EH (cell line): Measurements from ENCODE around the gene SDK1.
A peak's percentile ranks its signal among the peaks of the same experiment; 100 is the strongest.

Source experiments
- DNase-seq: peaks from one replicate; pipeline ENCODE4 v3.0.0-alpha.2; 2015; ENCODE audit warnings: low read depth

SDK1 gene

GRCh38 chr7:3338161-3338560 is 37.1 kb downstream of the SDK1 start:
- no peak for DNase-seq

DNA sequence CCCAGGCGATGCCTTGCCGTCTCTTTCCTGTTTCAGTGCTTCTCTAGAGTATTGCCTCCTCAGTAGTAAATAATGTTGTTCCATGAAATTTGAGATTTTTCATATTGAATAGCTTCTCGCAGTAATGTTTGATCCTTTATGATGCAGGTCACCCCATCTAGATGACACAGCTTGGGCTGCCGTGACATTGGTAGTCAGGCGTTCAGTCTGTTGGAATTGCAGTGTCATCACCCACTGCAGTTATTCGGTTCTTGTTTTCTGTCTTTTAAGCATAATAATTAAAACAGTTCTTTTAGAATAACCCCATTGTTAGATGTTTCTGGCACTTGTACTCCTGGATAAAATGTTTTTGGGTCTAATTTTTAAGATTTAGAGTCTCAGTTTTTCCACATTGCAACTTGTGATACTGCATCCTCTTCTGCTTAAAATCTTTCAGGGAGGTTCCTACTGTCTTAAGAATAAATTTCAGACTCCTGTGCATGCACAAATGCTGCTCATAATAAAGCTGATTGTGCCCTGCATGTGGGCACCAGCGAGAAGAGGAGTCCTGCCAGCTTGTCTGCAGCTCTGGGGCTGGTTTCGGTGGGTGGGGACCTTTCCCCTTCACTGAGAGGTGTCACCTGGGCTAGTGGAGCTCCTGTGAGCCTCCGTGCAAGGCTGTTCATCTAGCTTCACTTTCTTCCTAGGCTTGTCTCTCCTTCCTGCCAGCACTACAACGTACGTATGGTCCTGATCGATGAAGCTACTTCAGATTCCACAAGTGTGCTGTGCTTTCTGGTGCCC is 44.8 kb downstream of the SDK1 start:
- DNase-seq, result no peak

- DNase-seq, result no peak
These were observed 48.1 kb downstream of the SDK1 start for GRCh38 chr7:3349126-3349525.

- DNase-seq, result no peak
These were observed 55.1 kb downstream of the SDK1 start for GRCh38 chr7:3356173-3356572.

GRCh38 chr7:3358991-3359390 is 57.9 kb downstream of the SDK1 start:
- no peak for DNase-seq

DNA sequence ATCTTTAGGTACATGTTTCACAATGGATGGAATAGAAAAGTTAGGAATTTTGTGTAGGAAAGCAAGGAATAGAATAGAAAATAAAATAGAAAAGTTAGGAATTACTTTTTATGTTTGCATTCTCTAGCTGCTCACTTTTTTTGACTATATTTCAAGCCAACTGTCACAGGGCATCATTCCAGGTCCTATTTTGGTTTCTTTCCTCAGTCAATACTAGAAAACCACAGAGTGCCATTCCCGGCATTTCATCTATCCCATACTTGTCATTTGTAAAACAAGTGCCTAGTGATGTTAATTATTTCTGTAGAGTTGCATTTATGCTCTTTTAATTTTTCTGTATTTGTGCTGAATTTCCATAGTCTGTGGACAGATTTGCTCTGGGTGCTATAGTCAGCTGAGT is 66.2 kb downstream of the SDK1 start:
- no peak for DNase-seq

- no peak for DNase-seq
These were observed 69.2 kb downstream of the SDK1 start for GRCh38 chr7:3370068-3370830.

DNA sequence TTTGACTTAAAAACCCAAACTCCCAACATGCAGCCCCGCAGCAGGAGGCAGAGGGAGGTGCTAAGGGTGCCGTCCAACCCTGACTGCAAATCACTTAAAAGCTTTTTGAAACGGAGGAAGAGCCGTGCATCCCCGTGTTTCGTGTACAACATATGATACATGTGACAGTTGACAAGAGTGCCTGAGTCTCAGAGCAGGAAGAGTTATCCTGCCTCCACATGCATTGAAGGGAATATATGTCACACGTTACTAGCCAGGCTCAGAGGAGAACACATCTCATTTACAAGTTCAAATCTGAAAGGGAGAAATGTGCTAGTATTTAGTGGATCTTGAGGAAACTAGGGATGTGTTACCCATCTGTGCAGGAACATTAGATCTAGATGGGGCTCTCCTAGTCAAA is 69.9 kb downstream of the SDK1 start:
- no peak for DNase-seq

DNA sequence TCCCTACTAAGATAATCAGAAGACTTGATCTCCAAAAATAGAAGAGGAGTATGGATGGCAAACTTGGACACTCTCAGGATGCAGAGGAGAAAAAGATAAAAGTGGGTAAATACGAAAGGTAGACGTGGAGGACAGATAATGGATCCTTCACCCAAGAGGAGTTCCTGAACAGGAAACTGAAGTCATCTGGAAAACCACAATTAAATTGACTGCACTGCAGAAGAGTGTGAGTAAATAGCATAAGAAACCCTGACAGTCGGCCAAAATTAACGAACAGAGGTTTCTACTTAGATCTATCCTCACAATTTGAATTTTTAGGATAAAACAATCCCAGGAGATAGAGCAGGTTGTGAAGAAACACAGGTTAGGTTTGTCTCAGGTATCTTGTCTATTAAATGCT is 70.5 kb downstream of the SDK1 start:
- DNase-seq, result no peak

- no peak for DNase-seq
These were observed 73.2 kb downstream of the SDK1 start for GRCh38 chr7:3374239-3374638.

GRCh38 chr7:3378390-3379150 is 77.5 kb downstream of the SDK1 start:
- no peak for DNase-seq

DNA sequence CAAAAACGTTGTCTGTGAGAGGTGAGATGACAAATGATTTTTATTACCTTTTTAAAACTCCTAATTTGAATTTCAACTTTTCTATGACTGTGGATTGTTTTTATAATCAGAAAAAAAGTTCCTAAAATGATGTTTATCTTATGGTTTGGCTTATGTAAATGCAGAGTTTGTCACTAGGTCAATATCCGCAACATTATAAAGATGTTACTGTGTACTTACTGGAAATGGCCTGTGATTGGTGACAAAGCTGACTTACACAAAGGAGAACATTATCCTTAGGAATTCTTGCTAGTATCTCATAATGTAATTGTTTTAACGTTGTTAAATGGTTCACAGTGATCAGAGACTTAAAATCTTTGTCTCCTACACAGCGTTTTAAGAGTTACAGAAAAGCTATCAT is 79.0 kb downstream of the SDK1 start:
- DNase-seq, result no peak

DNA sequence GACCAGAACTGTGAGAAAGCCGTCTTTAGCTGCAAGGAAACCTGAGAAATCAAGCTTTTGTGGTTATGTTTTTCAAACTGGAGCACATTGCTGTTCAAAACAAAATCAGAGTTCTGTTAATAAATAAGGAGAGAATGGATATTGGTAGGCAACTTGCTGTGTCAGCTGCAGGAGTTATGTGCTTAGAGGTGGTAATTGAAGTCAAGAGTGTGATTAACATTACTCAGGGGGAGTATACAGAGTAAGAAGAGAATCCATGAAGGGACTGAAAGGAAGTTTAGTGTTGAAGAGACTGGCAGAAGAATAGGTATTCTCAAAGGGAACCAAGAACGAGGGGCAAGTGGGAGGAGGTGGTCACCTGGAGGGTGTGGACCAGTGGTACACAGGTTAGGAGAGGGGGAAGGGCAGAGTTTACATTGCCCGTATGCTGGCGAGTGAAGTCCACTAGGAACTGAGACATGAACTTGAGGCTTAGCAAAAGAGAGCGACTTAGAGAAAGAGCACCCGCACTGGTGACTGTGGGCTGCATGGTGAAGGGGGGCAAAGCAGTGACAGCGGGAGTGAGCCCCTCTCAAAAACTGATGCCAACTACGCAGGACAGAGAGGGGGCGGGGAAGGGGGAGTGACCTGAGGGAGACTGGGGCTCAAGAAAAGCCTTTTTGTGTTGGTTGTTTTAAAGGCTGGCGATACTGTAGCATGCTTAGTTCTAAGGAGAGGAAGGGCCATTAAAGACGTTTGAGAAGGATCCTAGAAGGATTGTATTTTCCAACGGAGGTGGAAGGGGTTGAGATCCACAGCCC is 80.0 kb downstream of the SDK1 start:
- no peak for DNase-seq

- no peak for DNase-seq
These were observed 85.6 kb downstream of the SDK1 start for GRCh38 chr7:3386423-3387190.

- DNase-seq, result no peak
These were observed 92.8 kb downstream of the SDK1 start for GRCh38 chr7:3393862-3394261.

DNA sequence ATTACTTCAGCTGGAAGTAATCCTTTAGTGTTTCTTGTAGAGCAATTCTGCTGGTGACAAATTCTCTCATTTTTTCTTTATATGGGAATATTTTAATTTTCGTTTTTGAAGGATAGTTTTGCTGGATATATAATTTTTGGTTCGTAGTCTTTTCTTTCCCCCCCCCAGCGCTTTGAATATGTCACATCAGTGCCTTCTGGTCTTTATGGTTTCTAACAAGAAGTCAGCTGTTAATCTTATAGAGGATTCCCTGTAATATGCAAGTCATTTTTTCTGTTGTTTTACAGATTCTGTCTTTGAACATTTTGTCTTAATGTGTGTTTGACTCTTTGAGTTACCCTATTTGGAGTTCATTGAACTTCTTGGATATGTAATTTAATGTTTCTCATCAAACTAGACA is 96.3 kb downstream of the SDK1 start:
- no peak for DNase-seq

GRCh38 chr7:3399858-3400257 is 98.8 kb downstream of the SDK1 start:
- DNase-seq, result no peak

- DNase-seq, result peak; percentile 1
These were observed 103.4 kb downstream of the SDK1 start for GRCh38 chr7:3404501-3404900.

DNA sequence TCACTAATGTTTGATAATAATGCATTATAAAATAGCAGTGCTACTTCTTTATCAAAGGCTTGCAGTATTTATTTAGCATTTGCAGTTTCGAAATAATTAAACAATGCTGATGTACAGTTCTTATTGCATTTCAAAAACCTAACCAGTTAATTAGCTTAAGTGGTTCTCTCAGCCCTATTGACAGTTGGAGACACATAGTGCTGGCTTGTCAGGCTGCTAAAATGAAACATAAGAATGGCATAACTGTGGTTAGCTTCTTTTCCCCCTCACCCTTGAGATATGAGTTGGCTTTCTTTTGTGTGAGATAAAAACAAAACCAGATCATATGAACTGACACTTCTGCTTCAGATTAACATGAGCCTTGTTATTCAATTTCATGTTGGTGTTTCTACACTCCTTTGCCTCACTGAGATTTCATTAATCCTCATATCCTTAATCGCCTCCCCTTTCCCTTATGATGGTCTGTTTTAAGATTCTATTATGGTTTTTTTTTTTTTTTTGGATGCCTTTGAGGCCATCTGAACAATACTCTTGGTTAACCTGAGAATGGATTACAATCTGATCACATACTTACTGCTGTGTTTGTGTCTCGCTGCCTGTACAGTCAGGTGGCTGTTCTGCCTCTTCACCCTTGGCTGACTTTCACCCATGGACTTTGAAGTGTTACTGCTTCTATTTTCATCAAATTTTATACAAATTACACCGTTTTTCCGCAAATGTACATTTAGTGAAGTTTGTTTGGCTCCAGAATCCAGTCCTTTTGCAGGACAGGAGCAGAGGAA is 108.0 kb downstream of the SDK1 start:
- DNase-seq, result no peak

- no peak for DNase-seq
These were observed 111.8 kb downstream of the SDK1 start for GRCh38 chr7:3412871-3413270.
